Stimulated activated effector memory CD8-positive, alpha-beta T cell treated with anti-CD3 and anti-CD28 coated beads, Interleukin-12 subunit alpha, Interleukin-12 subunit beta, amount 100 ng/mL, for 72 hours (primary cell): Measurements from ENCODE around the gene TMEM9.

Experiments used
- ATAC-seq: fragments of 150-1000 bp; cut with Tn5 transposase; 2 replicates; pipeline ENCODE4 v1.10.0; 2021
- DNase-seq, 2 donors: peaks; one replicate each; pipeline ENCODE4 v3.0.0; 2021 to 2022; ENCODE audit warnings: low spot score in 2 of 2
- H3K27ac Mint-ChIP-seq: one replicate; pipeline ENCODE4 v1.8.0; 2022; ENCODE audit warnings: mild to moderate bottlenecking, mixed read lengths
- H3K36me3 Mint-ChIP-seq: one replicate; pipeline ENCODE4 v1.8.0; 2022; ENCODE audit warnings: mild to moderate bottlenecking, mixed read lengths
- H3K4me1 Mint-ChIP-seq: one replicate; pipeline ENCODE4 v1.8.0; 2022; ENCODE audit warnings: mixed read lengths
- H3K4me3 Mint-ChIP-seq: one replicate; pipeline ENCODE4 v1.8.0; 2022; ENCODE audit warnings: mild to moderate bottlenecking, mixed read lengths
- H3K9me3 Mint-ChIP-seq: one replicate; pipeline ENCODE4 v1.8.0; 2022; ENCODE audit warnings: mixed read lengths

Gene TMEM9

DNA sequence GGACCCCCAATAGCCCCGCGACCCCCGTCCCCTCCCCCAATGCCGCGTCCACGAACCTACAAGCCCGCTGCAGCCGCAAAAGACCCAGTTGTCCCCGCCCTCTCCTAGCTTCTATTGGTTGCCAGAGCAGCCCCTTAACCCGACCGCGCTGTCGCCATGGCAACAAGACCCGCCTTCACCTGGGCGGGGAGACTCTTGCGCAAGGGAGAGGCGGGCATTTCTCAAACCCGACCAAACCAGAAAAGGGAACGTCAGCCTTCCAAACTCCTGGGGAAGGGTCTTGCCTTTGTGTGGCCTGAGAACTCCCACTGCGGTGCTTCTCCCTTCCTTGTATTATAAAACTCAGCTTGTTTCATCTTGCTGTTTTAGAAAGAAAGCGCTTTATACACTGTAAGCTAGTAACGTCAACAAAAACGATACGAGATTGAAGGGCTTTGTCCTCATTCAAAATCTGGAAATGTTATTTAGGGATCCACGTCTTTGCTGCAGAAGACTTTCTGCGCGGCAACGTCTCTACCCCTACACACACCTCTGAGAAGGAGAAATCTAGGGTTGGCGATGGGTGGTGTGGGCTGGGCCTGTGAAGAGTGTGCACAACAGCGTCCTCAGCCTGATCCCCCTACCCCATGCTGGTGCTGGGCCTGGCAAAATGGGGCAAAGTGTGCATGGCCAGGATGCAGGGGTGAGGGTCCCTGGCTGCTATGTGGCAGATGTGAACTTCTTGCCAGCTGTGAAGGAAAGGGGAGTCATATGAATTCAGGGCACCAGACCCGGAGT lies at the start of gene TMEM9:
TMEM9 (minus strand) TSS at position 86 of the 777 bp plus-strand sequence. CDS start 551 bp downstream, outside the sequence.
- DNase-seq: peak; percentile 99
- Mint-ChIP-seq H3K4me3 (peak within 1 kb of the TSS; percentile 83), H3K27ac (peak within 1 kb of the TSS; percentile 88), H3K9me3 (no peaks in the 10 kb centered on the region), H3K4me1 (peaks cover 16% of the 10 kb centered on the region), H3K36me3 (peaks cover 14% of the 10 kb centered on the region)
- peak; percentile 96 for ATAC-seq

GRCh38 chr1:201198598-201198997 lies 44.3 kb upstream of the TMEM9 start:
- ATAC-seq (no peak), DNase-seq (no peak)
- Mint-ChIP-seq H3K4me3 (no peak overlapping the region), H3K4me1 (no peaks in the 10 kb centered on the region), H3K36me3 (no peaks in the 10 kb centered on the region), H3K9me3 (no peaks in the 10 kb centered on the region), H3K27ac (no peak overlapping the region)

DNA sequence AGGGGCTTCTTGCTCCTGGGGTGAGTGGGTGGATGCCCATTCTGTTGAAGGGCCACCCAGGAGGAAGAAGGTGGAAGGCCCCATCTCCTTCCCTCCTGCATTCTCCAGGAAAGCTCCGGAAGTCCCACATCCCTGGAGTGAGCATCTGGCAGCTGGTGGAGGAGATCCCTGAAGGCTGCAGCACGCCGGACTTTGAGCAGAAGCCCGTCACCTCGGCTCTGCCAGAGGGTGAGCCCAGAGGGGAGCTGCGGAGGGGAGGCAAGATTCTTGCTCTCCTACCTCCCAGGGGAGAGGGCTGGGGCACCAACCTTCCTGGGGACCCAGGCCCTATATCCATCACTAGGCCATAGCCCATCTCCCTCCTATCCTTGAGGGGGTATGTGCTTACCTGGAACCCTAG lies 39.8 kb upstream of the TMEM9 start:
- Mint-ChIP-seq H3K27ac (no peak overlapping the region), H3K4me1 (peaks cover 14% of the 10 kb centered on the region), H3K4me3 (no peak overlapping the region), H3K9me3 (no peaks in the 10 kb centered on the region), H3K36me3 (no peaks in the 10 kb centered on the region)
- no peak for ATAC-seq
- DNase-seq: no peak

GRCh38 chr1:201192261-201192788 lies 38.1 kb upstream of the TMEM9 start:
- ATAC-seq (no peak), DNase-seq (no peak)
- Mint-ChIP-seq H3K36me3 (no peaks in the 10 kb centered on the region), H3K9me3 (no peaks in the 10 kb centered on the region), H3K4me3 (no peak overlapping the region), H3K27ac (no peak overlapping the region), H3K4me1 (peaks cover 14% of the 10 kb centered on the region)

DNA sequence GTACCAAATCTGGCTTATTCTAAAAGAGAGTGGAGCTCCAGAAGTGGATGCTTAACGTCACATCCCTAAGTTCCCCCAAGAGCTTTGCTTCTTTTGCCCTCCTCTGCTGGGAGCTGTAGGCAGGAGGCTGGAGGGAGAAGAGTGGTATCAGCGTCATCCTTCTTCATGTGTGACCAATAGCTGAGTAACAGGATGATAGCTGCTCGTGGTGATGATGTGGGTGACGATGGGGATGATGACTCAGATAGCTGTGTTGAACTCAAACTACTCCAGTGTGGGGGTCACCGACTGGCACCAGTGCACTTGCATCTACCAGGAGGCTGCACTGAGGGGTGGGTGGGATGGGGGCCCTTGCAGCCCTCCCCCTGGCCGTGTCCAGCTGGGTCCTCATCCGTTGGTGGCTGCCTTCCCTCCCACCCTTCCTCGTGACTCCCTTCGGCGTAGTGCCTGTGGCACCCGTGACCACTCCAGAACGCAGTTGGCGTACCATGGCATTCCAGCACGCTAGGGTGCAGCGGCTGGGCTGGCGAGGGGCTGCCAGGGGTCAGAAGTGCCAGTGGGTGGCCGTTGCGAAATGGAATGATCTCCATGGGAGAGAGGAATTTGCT lies 37.5 kb upstream of the TMEM9 start:
- DNase-seq (peak; percentile 12 to 59), ATAC-seq (peak; percentile 99)
- peaks cover 14% of the 10 kb centered on the region for H3K4me1 Mint-ChIP-seq
- no peak overlapping the region for H3K4me3 Mint-ChIP-seq
- H3K27ac Mint-ChIP-seq: peak overlapping the region; percentile 29
- no peaks in the 10 kb centered on the region for H3K36me3 Mint-ChIP-seq
- no peaks in the 10 kb centered on the region for H3K9me3 Mint-ChIP-seq

- Mint-ChIP-seq H3K4me3 (no peak within 1 kb of the TSS), H3K36me3 (no peaks in the 10 kb centered on the region), H3K4me1 (peaks cover 22% of the 10 kb centered on the region), H3K27ac (peak within 1 kb of the TSS; percentile 29), H3K9me3 (no peaks in the 10 kb centered on the region)
- DNase-seq (no peak), ATAC-seq (no peak)
Observed at GRCh38 chr1:201190624-201191051, 36.4 kb upstream of the TMEM9 start, which contains the start of gene IGFN1. Gene IGFN1 (plus strand): TSS chr1:201190824. CDS start chr1:201193294, 2,470 bp downstream.

DNA sequence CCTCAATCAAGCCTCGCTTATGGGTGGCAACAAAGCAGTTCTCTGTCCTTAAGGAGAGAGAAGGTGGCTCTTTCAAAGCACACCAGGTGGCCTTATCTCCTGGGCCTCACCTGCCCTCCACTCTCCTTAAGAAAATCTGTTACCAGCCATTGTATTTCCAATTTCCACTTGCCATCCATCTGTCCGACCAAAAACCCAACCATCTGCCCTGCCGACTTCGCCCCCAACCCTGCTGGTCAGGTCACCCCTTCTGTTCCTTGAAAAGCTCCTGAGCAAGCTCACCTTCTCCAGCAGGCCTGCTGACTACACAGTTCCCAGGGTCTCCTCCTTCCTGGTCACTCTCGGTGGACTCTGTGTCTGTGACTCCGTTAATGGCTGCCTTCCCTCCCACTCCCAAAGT lies 35.7 kb upstream of the TMEM9 start:
- Mint-ChIP-seq H3K4me3 (no peak overlapping the region), H3K27ac (no peak overlapping the region), H3K36me3 (no peaks in the 10 kb centered on the region), H3K9me3 (no peaks in the 10 kb centered on the region), H3K4me1 (peaks cover 27% of the 10 kb centered on the region)
- ATAC-seq (no peak), DNase-seq (no peak)

- Mint-ChIP-seq H3K9me3 (no peaks in the 10 kb centered on the region), H3K27ac (no peak overlapping the region), H3K36me3 (no peaks in the 10 kb centered on the region), H3K4me1 (peaks cover 35% of the 10 kb centered on the region), H3K4me3 (no peak overlapping the region)
- DNase-seq (no peak), ATAC-seq (no peak)
Observed at GRCh38 chr1:201189085-201189484, 34.8 kb upstream of the TMEM9 start.

- no peak for ATAC-seq
- Mint-ChIP-seq H3K4me1 (peaks cover 24% of the 10 kb centered on the region), H3K27ac (no peak overlapping the region), H3K4me3 (no peak overlapping the region), H3K36me3 (no peaks in the 10 kb centered on the region), H3K9me3 (no peaks in the 10 kb centered on the region)
- DNase-seq: no peak
Observed at GRCh38 chr1:201186192-201186591, 31.9 kb upstream of the TMEM9 start.

DNA sequence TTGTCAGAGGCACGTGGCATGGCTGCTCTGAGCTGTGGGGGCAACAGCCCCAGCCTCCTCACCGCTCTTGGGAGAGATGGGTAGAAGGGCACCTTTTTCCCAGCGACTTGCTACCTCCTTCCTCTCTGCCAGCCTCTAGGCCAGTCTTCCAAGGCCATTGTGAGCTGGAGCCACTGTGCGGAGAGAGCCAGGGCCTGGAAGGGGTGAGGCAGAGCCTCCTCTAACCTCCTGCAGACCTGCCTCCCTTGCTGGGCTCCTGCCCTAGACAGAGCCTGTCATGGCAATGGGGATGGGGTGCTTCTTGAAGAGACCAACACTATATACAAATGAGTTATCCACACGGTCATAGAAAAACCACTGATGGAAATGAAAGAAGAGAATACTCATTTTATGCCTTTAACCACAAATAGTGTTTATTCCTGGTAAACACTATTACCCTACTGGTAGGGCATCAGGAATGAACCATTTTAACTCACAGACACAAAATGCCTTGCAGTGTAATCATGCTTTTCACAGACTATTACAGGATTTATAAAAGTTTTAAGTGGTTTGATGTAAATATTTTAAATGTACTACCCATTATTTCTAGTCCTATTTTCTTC lies 31.4 kb upstream of the TMEM9 start:
- H3K4me1 Mint-ChIP-seq: peaks cover 21% of the 10 kb centered on the region
- H3K9me3 Mint-ChIP-seq: no peaks in the 10 kb centered on the region
- ATAC-seq (peak; percentile 85), DNase-seq (no peak)
- no peaks in the 10 kb centered on the region for H3K36me3 Mint-ChIP-seq
- H3K27ac Mint-ChIP-seq: no peak overlapping the region
- H3K4me3 Mint-ChIP-seq: no peak overlapping the region

GRCh38 chr1:201185123-201185453 lies 30.8 kb upstream of the TMEM9 start:
- H3K9me3 Mint-ChIP-seq: no peaks in the 10 kb centered on the region
- no peak overlapping the region for H3K4me3 Mint-ChIP-seq
- DNase-seq: no peak
- no peak overlapping the region for H3K27ac Mint-ChIP-seq
- peaks cover 21% of the 10 kb centered on the region for H3K4me1 Mint-ChIP-seq
- H3K36me3 Mint-ChIP-seq: no peaks in the 10 kb centered on the region
- no peak for ATAC-seq

DNA sequence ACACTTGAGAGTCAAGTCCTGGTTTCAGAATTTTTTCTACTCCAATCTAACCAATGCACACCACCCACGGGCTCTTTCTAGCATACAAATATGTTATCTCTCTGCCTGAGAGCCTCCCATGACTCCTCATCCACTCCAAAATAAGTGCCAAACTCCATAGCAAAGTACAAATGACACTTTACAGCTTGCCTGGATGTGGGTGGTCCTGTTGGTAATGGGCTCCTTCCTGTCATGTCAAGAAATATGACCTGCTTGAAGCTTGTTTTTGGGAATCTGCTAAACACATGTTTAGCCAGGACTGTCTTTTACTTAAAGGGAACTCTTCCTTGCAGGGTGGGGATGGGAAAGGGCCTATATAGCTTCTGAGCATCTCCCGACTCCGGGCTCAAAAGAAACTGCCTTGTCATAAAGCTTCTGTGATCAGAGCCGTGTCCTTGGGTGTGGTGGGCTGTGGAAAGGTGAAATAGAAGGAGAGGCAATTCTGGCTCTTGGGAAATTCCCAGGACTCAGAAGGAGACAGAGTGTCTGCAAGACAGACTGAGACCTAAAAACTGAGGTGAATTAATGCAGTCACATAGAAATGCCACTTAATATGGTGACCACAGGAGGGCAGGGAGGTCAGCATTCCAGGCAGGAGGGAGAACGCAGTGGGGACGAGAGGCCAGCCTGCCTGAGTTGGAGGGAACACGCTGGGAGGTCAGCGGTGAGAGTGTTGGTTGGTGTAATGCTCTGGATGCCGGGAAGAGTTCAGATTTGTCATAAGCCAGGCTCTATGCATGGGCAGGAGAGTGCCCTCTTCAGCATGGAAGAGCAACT lies 30.2 kb upstream of the TMEM9 start:
- H3K9me3 Mint-ChIP-seq: no peaks in the 10 kb centered on the region
- H3K4me3 Mint-ChIP-seq: no peak overlapping the region
- DNase-seq (no peak), ATAC-seq (no peak)
- peaks cover 21% of the 10 kb centered on the region for H3K4me1 Mint-ChIP-seq
- H3K27ac Mint-ChIP-seq: no peak overlapping the region
- no peaks in the 10 kb centered on the region for H3K36me3 Mint-ChIP-seq

DNA sequence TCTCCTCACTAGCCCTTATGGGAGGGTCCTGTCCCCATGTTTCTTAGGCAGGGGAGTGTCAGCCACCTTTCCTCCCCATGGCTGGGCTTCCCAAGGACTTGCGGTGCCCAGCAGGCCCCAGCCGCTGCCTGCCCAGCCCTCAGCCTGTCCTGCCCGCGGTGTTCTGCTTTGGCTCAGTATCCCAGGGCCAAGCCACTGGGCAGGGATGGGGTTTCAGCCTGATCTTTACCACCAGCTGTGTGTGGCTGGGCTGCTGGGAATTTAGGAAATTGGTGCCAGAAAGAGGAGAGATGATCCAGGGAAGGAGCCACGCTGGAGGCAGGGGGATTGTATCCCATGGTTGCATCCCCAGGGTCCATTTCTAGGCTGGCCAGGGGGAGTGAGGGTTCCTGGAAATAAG lies 29.5 kb upstream of the TMEM9 start:
- ATAC-seq (no peak), DNase-seq (no peak)
- Mint-ChIP-seq H3K4me1 (peaks cover 21% of the 10 kb centered on the region), H3K9me3 (no peaks in the 10 kb centered on the region), H3K4me3 (no peak overlapping the region), H3K36me3 (no peaks in the 10 kb centered on the region), H3K27ac (no peak overlapping the region)

GRCh38 chr1:201183209-201183608 lies 28.9 kb upstream of the TMEM9 start:
- Mint-ChIP-seq H3K27ac (no peak overlapping the region), H3K9me3 (no peaks in the 10 kb centered on the region), H3K36me3 (no peaks in the 10 kb centered on the region), H3K4me3 (no peak overlapping the region), H3K4me1 (peaks cover 21% of the 10 kb centered on the region)
- ATAC-seq: no peak
- DNase-seq: no peak

DNA sequence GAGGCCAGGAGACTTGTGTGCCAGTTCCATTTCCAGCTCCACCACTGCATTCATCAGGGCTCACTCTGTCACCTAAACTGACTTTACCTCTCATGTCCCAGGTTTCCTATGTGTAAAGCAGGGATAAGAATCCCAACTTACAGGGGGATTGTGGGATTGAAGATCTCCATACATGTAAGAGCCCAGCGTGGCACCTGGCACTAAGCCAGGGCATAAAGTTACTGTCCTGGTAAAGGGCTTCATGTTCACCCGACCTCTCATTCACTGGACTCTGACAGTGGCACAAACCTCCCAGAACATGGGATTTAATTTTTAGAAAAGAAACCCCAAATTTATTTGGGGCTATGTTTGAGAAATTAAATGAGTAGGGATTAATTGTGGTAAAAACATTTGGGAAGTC lies 27.5 kb upstream of the TMEM9 start:
- ATAC-seq: no peak
- H3K9me3 Mint-ChIP-seq: no peaks in the 10 kb centered on the region
- no peak overlapping the region for H3K4me3 Mint-ChIP-seq
- peaks cover 21% of the 10 kb centered on the region for H3K4me1 Mint-ChIP-seq
- no peak for DNase-seq
- H3K27ac Mint-ChIP-seq: no peak overlapping the region
- H3K36me3 Mint-ChIP-seq: no peaks in the 10 kb centered on the region
